WTC11 (cell line): ENCODE results near the gene AFAP1L2.

Source experiments
- CTCF ChIP-seq: fragments of 200-600 bp; IDR thresholded peaks from 2 replicates; pipeline ENCODE4 v1.8.0; 2022; ENCODE audit warnings: antibody characterized with exemption
- E2F4 ChIP-seq: sonication (generic); formaldehyde crosslinking; IDR thresholded peaks from 2 replicates; pipeline ENCODE4 v1.8.1; 2022; ENCODE audit warnings: low read depth, mild to moderate bottlenecking, moderate library complexity, missing genetic modification reagents, borderline replicate concordance
- HMGXB4 ChIP-seq: sonication (generic); formaldehyde crosslinking; IDR thresholded peaks from 2 replicates; pipeline ENCODE4 v1.8.1; 2023; ENCODE audit warnings: mild to moderate bottlenecking, moderate library complexity, missing genetic modification reagents
- NR2C2 ChIP-seq: sonication (generic); formaldehyde crosslinking; IDR thresholded peaks from 2 replicates; pipeline ENCODE4 v1.8.0; 2022; ENCODE audit warnings: mild to moderate bottlenecking, missing genetic modification reagents
- TEAD4 ChIP-seq: sonication (generic); formaldehyde crosslinking; IDR thresholded peaks from 2 replicates; pipeline ENCODE4 v1.8.0; 2022; ENCODE audit warnings: mild to moderate bottlenecking, missing genetic modification reagents
- ZBTB21 ChIP-seq: sonication (generic); formaldehyde crosslinking; IDR thresholded peaks from 2 replicates; pipeline ENCODE4 v1.8.1; 2023; ENCODE audit warnings: mild to moderate bottlenecking, missing genetic modification reagents, borderline replicate concordance
- ZNF281 ChIP-seq: sonication (generic); formaldehyde crosslinking; IDR thresholded peaks from 2 replicates; pipeline ENCODE4 v1.8.0; 2023; ENCODE audit warnings: mild to moderate bottlenecking, missing genetic modification reagents
- ZNF423 ChIP-seq: fragments of 250-450 bp; sonication (Bioruptor Pico); IDR thresholded peaks from 2 replicates; pipeline ENCODE4 v2.1.2; 2022; ENCODE audit warnings: mild to moderate bottlenecking, moderate library complexity
- ZNF671 ChIP-seq: fragments of 250-450 bp; sonication (Bioruptor Pico); IDR thresholded peaks from 2 replicates; pipeline ENCODE4 v1.8.0; 2021; ENCODE audit warnings: mild to moderate bottlenecking

- TF ChIP-seq CTCF, result no peak
- TF ChIP-seq E2F4 (CRISPR knock-in tag), result no peak
- TF ChIP-seq NR2C2 (CRISPR knock-in tag), result no peak
- no peak for TF ChIP-seq ZNF671 (CRISPR knock-in tag)
- TF ChIP-seq TEAD4 (CRISPR knock-in tag), result no peak
- TF ChIP-seq ZNF281 (CRISPR knock-in tag), result no peak
- TF ChIP-seq ZBTB21, result no peak
- no peak for TF ChIP-seq ZNF423 (CRISPR knock-in tag)
- TF ChIP-seq HMGXB4 (CRISPR knock-in tag), result no peak
Measured at GRCh38 chr10:114250236-114250635, 154.1 kb downstream of the AFAP1L2 start.
